Measurements from ENCODE around the gene SLC2A4RG. TPM values are rescaled to one million over a fixed set of nuclear protein-coding genes. Genes with fewer than 3 reads are reported as not detected.
A peak's percentile ranks its signal among the peaks of the same experiment; 100 is the strongest.

Gene SLC2A4RG, protein sequence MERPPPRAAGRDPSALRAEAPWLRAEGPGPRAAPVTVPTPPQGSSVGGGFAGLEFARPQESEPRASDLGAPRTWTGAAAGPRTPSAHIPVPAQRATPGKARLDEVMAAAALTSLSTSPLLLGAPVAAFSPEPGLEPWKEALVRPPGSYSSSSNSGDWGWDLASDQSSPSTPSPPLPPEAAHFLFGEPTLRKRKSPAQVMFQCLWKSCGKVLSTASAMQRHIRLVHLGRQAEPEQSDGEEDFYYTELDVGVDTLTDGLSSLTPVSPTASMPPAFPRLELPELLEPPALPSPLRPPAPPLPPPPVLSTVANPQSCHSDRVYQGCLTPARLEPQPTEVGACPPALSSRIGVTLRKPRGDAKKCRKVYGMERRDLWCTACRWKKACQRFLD
- total RNA-seq: 10 to 100 TPM; 21.0 to 31.1 TPM

DNA sequence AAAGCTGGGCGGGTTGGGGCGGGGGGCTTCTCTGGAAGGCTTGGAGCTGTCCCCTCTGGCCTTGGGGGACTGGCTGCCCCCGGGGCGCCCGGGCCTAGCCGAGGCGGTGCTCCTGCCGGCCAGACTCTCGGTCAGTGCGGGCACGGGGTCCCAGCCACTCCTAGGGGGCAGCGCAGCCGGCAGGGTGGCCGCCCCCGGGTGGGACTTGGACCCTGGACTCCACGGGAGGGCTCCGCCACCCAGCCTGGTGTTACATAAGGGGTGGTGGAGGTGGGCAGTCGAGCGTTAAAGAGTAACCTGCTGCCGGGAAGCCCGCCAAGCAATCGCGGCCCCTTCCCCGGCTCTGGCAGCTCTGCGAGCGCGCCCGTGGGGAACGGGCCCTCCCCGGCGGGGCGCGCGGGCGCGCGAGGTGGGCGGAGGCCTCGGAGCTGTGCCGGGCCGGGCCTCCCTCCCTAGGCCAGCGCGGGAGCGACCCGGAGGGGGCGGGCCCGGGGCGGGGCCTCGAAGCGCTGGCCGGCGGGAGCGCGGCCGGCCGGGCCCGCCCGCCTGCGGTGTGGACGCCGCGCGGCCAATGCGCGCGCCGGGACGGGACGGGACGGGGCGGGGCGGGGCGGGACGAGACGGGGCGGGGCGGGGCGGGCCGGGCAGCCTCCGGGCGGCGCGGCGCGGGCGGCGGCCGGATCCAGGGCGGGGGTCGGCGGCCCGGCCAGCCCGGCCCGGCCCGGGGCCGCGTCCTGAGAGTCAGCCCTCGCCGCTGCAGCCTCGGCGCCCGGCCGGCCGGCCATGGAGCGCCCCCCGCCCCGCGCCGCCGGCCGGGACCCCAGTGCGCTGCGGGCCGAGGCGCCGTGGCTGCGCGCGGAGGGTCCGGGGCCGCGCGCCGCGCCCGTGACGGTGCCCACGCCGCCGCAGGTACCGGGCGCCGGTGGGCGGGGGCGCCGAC lies at the start of gene SLC2A4RG:
Gene SLC2A4RG, plus strand, starts transcription at position 647 of the 940 bp plus-strand sequence. Its CDS starts 137 bp downstream, at position 784.
- peak; percentile 87 for DNase-seq (ENCODE audit: low spot score)
- Mint-ChIP-seq H3K9me3 (no peaks in the 10 kb centered on the region), H3K36me3 (no peaks in the 10 kb centered on the region), H3K27me3 (no peaks in the 10 kb centered on the region), H3K27ac (no peak within 1 kb of the TSS), H3K4me1 (ENCODE audit: low read depth in 2 of 2) (peaks cover 12 to 15% of the 10 kb centered on the region in 2 donors), H3K4me3 (no peak within 1 kb of the TSS)
- peak; percentile 88 to 92 for ATAC-seq

DNA sequence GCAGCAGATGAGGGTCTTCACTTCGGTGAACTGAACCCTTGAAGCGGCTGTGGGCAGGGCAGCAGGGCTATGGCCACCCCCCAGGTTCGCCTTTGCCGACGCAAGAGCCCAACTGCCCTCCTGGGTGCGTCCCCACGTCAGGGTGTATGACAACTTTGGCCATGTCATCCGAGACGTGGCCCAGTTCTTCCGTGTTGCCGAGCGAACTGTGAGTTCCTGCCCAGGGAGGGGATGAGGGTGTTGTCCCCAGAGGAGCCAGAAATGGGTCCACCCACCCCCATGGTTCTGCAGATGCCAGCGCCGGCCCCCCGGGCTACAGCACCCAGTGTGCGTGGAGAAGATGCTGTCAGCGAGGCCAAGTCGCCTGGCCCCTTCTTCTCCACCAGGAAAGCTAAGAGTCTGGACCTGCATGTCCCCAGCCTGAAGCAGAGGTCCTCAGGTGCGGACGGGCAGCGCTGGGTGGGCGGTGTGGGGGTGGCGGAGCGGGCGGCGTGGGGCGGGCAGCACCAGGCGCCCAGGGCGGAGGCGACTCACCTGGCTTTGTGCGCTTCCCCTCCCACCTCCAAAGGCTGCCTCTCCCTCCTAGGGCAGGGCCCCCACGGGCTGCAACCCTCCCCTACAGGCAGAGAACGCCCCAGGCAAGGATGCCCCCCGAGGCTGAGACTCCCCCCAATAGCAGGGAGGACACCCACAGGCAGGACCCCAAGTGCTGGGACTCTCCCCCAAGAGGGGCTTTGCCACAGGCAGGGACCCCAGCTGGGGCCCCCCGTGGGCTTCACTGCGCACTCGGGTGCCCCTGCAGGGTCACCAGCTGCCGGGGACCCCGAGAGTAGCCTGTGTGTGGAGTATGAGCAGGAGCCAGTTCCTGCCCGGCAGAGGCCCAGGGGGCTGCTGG lies 49.3 kb upstream of the SLC2A4RG start:
- peaks cover 0 to 2% of the 10 kb centered on the region in 2 donors for H3K4me1 Mint-ChIP-seq (ENCODE audit: low read depth in 2 of 2)
- H3K27ac Mint-ChIP-seq: no peak overlapping the region
- DNase-seq (ENCODE audit: low spot score) (peak; percentile 51), ATAC-seq (no peak)
- H3K9me3 Mint-ChIP-seq: no peaks in the 10 kb centered on the region
- H3K36me3 Mint-ChIP-seq: no peaks in the 10 kb centered on the region
- no peak overlapping the region for H3K4me3 Mint-ChIP-seq
- no peaks in the 10 kb centered on the region for H3K27me3 Mint-ChIP-seq

DNA sequence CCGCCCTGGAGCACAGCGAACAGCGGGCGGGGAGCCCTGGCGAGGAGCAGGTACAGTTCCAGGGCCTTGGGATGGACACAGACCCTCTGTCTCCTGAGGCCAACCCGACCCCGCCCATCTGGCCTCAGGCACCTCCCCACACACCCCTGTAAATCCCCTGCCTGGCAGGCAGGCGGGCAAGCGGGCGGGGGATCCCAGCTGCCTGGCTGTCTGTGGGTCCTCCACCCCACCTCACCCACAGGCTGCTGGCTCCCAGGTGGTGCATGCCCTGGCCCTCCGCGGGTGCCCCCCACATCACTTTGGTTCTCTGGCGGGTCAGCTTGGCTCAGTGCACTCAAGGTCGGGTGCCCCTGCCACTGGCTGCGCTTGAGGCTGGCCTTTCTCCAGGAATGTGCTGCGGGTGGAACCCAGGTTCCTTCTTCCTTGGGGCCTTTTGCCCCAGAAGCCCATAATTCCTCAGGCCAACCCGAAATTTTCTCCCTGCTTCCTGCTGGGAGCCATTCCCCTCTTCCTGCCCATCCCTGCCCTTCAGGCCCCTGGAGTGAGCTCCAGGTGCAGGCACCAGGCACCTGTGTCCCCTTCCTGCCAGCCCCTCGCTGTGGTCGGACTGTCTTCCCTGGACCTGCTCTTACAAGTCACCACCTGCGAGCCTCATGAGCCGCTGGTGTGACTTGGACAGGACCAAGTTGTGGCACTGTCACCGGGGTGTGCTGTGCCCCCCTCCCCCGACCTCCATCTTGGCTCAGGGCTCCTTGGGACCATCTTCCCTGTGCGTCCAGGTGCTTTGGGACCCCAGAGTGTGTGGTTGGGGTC lies 48.5 kb upstream of the SLC2A4RG start:
- Mint-ChIP-seq H3K27me3 (no peaks in the 10 kb centered on the region), H3K27ac (no peak overlapping the region), H3K4me1 (ENCODE audit: low read depth in 2 of 2) (peaks cover 0 to 2% of the 10 kb centered on the region in 2 donors), H3K36me3 (no peaks in the 10 kb centered on the region), H3K4me3 (no peak overlapping the region), H3K9me3 (no peaks in the 10 kb centered on the region)
- no peak for ATAC-seq
- DNase-seq (ENCODE audit: low spot score): peak; percentile 58

DNA sequence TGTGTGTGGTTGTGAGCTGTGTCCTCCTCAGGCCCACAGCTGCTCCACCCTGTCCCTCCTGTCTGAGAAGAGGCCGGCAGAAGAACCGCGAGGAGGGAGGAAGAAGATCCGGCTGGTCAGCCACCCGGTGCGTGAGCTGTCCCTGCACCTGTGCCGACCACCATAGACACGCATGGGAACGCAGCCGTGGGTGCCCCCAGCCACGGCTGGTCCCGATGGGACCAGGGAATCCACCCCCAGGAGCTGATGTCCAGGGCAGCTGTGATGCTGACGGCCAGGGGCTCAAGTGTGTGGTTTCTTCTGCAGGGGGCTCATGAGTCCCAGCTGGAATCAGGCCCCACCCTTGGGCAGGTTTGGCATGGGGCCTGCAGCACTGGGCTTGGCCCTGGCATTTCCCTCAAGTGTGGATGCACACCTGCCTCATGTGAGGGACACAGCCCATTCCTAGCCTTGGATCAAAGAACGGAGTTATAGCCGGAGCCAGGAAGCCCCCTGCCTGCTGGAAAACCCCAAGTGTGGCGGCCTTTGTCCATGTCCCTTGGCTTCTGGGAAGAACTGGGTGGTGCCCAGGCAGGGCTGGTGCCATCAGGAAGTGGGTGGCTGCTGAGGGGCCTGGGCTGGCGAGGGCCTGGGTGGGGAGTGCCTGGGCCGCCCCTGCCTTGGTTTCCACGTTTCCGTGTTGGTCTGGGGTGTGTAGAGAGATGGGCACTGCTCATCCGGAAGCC lies 47.7 kb upstream of the SLC2A4RG start:
- H3K36me3 Mint-ChIP-seq: no peaks in the 10 kb centered on the region
- ATAC-seq: no peak
- H3K4me3 Mint-ChIP-seq: no peak overlapping the region

DNA sequence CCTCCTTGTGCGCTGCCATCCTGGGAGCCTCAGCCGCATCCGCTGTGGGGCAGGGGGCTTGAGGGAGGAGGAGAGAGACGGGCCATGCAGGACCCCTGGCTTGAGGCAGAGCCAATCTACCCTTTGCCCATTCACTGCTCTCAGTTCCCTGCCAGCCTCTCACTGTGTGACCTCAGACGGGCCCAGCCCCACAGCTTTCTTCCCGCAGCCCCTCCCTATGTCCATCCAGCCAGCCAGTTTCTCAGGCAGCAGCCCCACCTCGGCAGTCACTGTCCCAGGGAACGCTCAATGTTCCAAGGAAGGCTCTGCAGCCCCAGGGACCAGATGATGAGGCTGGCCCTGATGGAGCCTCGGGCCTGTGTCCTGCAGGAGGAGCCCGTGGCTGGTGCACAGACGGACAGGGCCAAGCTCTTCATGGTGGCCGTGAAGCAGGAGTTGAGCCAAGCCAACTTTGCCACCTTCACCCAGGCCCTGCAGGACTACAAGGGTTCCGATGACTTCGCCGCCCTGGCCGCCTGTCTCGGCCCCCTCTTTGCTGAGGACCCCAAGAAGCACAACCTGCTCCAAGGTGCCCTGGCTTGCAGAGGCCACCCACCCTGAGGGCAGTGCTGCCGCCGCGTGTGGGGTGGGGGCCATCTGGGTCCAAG lies 47.0 kb upstream of the SLC2A4RG start:
- DNase-seq (ENCODE audit: low spot score) (peak; percentile 44), ATAC-seq (no peak)
- Mint-ChIP-seq H3K4me1 (ENCODE audit: low read depth in 2 of 2) (peaks cover 0 to 2% of the 10 kb centered on the region in 2 donors), H3K36me3 (no peaks in the 10 kb centered on the region), H3K4me3 (no peak overlapping the region), H3K27ac (peak overlapping the region in 1 of 2 donors; percentile 41), H3K27me3 (no peaks in the 10 kb centered on the region), H3K9me3 (no peaks in the 10 kb centered on the region)

More for the DNA sequence above, 47.7 kb upstream of the SLC2A4RG start:
- DNase-seq (ENCODE audit: low spot score): peak; percentile 59
- Mint-ChIP-seq H3K27me3 (no peaks in the 10 kb centered on the region), H3K4me1 (ENCODE audit: low read depth in 2 of 2) (no peaks in the 10 kb centered on the region), H3K9me3 (no peaks in the 10 kb centered on the region), H3K27ac (peak overlapping the region in 1 of 2 donors; percentile 41)

DNA sequence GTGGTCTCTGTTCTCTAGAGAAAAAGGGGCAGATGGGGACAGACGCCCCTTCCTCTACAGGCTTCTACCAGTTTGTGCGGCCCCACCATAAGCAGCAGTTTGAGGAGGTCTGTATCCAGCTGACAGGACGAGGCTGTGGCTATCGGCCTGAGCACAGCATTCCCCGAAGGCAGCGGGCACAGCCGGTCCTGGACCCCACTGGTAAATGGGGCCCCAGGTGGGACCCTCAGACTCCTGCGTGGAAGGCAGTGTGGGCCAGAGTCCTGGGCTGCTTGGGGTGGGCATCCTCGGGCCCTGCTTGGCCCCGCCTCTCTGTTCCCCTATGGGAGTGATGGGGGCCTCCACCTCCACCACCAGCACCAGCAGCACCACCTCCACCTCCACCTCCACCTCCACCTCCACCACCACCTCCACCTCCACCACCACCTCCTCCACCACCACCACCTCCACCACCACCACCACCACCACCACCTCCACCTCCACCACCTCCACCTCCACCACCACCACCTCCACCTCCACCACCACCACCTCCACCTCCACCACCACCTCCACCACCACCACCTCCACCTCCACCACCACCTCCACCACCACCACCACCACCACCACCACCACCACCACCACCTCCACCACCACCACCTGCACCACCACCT lies 46.4 kb upstream of the SLC2A4RG start:
- H3K27ac Mint-ChIP-seq: peak overlapping the region; percentile 59 to 66

DNA sequence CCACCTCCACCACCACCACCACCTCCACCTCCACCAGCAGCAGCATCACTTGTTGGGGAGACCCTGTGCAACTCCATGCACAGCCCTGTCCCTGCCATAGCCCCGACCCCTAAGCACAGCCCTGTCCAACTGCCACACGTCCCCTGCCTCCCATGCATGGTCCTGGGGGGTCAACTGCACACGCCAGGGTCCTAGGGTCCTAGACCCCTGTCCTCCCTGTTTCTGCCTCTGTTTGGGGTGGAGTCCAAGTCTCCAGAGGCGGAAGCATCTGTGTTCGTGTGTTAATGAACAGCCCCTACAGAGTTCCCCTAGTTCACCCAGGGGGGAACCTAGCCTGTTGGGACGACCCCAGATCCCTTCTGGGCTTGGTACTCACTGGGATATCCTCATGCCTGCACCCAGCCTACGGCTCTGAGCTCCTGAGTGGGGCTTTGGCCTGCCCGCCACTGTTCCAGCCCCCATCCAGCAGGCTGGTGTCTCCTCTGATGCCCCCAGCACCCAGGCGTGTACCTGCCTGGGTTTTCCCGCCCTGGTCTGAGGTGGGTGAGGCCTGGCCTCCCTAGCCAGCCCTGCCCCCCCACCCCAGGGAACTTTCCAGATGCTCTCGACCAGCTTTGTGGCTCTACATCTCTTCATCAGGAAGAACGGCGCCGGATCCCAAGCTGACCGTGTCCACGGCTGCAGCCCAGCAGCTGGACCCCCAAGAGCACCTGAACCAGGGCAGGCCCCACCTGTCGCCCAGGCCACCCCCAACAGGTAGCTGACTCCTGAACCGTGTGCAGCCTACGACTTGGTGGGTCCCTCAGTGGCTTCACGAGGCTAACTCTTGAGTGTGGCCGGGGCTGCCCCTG lies 45.6 kb upstream of the SLC2A4RG start:
- Mint-ChIP-seq H3K9me3 (no peaks in the 10 kb centered on the region), H3K36me3 (no peaks in the 10 kb centered on the region), H3K27me3 (no peaks in the 10 kb centered on the region), H3K4me1 (ENCODE audit: low read depth in 2 of 2) (peaks cover 0 to 2% of the 10 kb centered on the region in 2 donors), H3K27ac (peak overlapping the region; percentile 59 to 66), H3K4me3 (no peak overlapping the region)
- no peak for DNase-seq (ENCODE audit: low spot score)
- ATAC-seq: no peak

More for the DNA sequence above, 46.4 kb upstream of the SLC2A4RG start:
- ATAC-seq (no peak), DNase-seq (ENCODE audit: low spot score) (peak; percentile 52)
- Mint-ChIP-seq H3K36me3 (no peaks in the 10 kb centered on the region), H3K4me1 (ENCODE audit: low read depth in 2 of 2) (peaks cover 0 to 2% of the 10 kb centered on the region in 2 donors), H3K4me3 (no peak overlapping the region), H3K9me3 (no peaks in the 10 kb centered on the region), H3K27me3 (no peaks in the 10 kb centered on the region)

DNA sequence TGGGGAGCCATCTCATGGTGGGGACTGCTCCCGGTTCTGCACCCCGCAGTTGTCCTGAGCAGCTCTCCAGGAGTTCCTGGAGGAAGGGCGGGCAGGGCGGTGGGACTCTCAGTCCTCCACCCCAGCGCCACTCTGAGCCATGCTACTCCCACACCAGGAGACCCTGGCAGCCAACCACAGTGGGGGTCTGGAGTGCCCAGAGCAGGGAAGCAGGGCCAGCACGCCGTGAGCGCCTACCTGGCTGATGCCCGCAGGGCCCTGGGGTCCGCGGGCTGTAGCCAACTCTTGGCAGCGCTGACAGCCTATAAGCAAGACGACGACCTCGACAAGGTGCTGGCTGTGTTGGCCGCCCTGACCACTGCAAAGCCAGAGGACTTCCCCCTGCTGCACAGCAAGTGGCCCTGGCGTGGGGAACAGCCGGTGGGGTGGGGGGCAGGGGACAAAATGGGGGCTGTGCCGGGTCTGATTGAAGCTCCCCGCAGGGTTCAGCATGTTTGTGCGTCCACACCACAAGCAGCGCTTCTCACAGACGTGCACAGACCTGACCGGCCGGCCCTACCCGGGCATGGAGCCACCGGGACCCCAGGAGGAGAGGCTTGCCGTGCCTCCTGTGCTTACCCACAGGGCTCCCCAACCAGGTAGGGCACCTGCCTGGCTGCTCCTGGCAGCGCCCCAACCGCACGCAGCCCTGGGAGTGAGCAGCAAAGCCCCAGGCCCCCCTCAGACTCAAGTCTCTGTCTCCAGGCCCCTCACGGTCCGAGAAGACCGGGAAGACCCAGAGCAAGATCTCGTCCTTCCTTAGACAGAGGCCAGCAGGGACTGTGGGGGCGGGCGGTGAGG lies 44.8 kb upstream of the SLC2A4RG start:
- ATAC-seq: no peak
- Mint-ChIP-seq H3K4me3 (no peak overlapping the region), H3K4me1 (ENCODE audit: low read depth in 2 of 2) (peaks cover 0 to 2% of the 10 kb centered on the region in 2 donors), H3K27ac (no peak overlapping the region), H3K36me3 (no peaks in the 10 kb centered on the region), H3K27me3 (no peaks in the 10 kb centered on the region), H3K9me3 (no peaks in the 10 kb centered on the region)
- no peak for DNase-seq (ENCODE audit: low spot score)

DNA sequence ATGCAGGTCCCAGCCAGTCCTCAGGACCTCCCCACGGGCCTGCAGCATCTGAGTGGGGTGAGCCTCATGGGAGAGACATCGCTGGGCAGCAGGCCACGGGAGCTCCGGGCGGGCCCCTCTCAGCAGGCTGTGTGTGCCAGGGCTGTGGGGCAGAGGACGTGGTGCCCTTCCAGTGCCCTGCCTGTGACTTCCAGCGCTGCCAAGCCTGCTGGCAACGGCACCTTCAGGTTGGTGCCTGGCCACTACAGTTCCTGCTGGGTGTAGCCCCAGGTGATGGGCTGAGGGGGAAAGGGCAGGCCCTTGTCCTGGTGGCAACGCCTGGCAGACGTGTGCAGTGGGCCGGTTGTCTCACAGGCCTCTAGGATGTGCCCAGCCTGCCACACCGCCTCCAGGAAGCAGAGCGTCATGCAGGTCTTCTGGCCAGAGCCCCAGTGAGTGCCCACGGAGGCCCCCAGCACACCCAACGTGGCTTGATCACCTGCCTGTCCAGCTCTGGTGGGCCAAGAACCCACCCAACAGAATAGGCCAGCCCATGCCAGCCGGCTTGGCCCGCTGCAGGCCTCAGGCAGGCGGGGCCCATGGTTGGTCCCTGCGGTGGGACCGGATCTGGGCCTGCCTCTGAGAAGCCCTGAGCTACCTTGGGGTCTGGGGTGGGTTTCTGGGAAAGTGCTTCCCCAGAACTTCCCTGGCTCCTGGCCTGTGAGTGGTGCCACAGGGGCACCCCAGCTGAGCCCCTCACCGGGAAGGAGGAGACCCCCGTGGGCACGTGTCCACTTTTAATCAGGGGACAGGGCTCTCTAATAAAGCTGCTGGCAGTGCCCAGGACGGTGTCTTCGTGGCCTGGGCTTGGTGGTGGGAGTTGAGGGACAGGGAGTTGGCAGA lies 43.9 kb upstream of the SLC2A4RG start:
- Mint-ChIP-seq H3K4me1 (ENCODE audit: low read depth in 2 of 2) (peaks cover 0 to 2% of the 10 kb centered on the region in 2 donors), H3K9me3 (no peaks in the 10 kb centered on the region), H3K36me3 (no peaks in the 10 kb centered on the region), H3K27ac (no peak overlapping the region), H3K27me3 (no peaks in the 10 kb centered on the region), H3K4me3 (no peak overlapping the region)
- ATAC-seq (no peak), DNase-seq (ENCODE audit: low spot score) (no peak)
